Endodermal cell (in vitro differentiated cells): Measurements from ENCODE around the gene PIK3R4. TPM values are rescaled to one million over a fixed set of nuclear protein-coding genes. Genes with fewer than 3 reads are reported as not detected.

Experiments
- DNase-seq: peaks from one replicate; pipeline ENCODE4 v3.0.0-alpha.2; 2017
- H3K27ac ChIP-seq: 2 replicates; pipeline ENCODE4 v1.5.1; 2013; ENCODE audit warnings: mild to moderate bottlenecking, low read depth, low read length, moderate library complexity
- H3K27me3 ChIP-seq: 2 replicates; pipeline ENCODE4 v1.6.1; 2013; ENCODE audit warnings: mild to moderate bottlenecking, low read length, moderate library complexity; ENCODE audit not compliant: insufficient read depth, control insufficient read depth, poor library complexity, severe bottlenecking
- H3K36me3 ChIP-seq: 2 replicates; pipeline ENCODE4 v1.7.0; 2013; ENCODE audit warnings: mild to moderate bottlenecking, low read length, moderate library complexity; ENCODE audit not compliant: control insufficient read depth, insufficient read depth
- H3K4me1 ChIP-seq: one replicate; pipeline ENCODE4 v1.7.0; 2013; ENCODE audit warnings: low read length; ENCODE audit not compliant: control insufficient read depth, insufficient read depth
- H3K4me3 ChIP-seq: 2 replicates; pipeline ENCODE4 v1.5.1; 2013; ENCODE audit warnings: mild to moderate bottlenecking, low read length, moderate library complexity
- H3K9ac ChIP-seq: 2 replicates; pipeline ENCODE4 v1.6.1; 2013; ENCODE audit warnings: mild to moderate bottlenecking, low read length, moderate library complexity; ENCODE audit not compliant: poor library complexity, severe bottlenecking; ENCODE audit errors: extremely low read depth
- H3K9me3 ChIP-seq: 2 replicates; pipeline ENCODE4 v1.6.1; 2013; ENCODE audit warnings: mild to moderate bottlenecking, low read length, moderate library complexity; ENCODE audit not compliant: control insufficient read depth
- H3K27ac Mint-ChIP-seq: 2 replicates; pipeline ENCODE4 v1.8.0; 2020; ENCODE audit warnings: mixed read lengths
- H3K27me3 Mint-ChIP-seq: 2 replicates; pipeline ENCODE4 v1.8.0; 2021; ENCODE audit warnings: mild to moderate bottlenecking, mixed read lengths; ENCODE audit not compliant: insufficient read depth
- H3K36me3 Mint-ChIP-seq: 2 replicates; pipeline ENCODE4 v1.8.0; 2020; ENCODE audit warnings: low read depth, mixed read lengths
- H3K4me1 Mint-ChIP-seq: 2 replicates; pipeline ENCODE4 v1.8.0; 2020; ENCODE audit warnings: mixed read lengths
- H3K4me3 Mint-ChIP-seq: 2 replicates; pipeline ENCODE4 v1.8.0; 2020; ENCODE audit warnings: mild to moderate bottlenecking, moderate library complexity, mixed read lengths
- H3K9me3 Mint-ChIP-seq: 2 replicates; pipeline ENCODE4 v1.8.0; 2020; ENCODE audit warnings: mild to moderate bottlenecking, mixed read lengths
- WGBS, 2 experiments: methylation state at CpG; one replicate each; pipeline versions ENCODE4 v1.1.5 to v1.1.7; 2013; ENCODE audit warnings: missing lambda C conversion rate in 2 of 2, mixed read lengths in 1 of 2; ENCODE audit not compliant: insufficient coverage in 1 of 2, insufficient read length in 1 of 2; 5-methylcytosine and 5-hydroxymethylcytosine counted together
- total RNA-seq, 2 donors: library from RNA; stranded (reverse); fragmentation: NEBNext Ultra II Directional in 1 of 2; extraction: Animal tissue kit (Norgen Biotek cat#: 25700) in 1 of 2; gene quantifications; 2 replicates in 1 of 2; 3 replicates in 1 of 2; pipeline ENCODE4 v1.2.1, GENCODE V29; 2021
- TF ChIP-seq, protein P1 (sequence below): fragments of 200-600 bp; sonication (generic); conservative IDR thresholded peaks from 2 replicates; pipeline ENCODE4 v1.5.0; 2021; ENCODE audit warnings: antibody characterized with exemption, mild to moderate bottlenecking

PIK3R4 gene
- total RNA-seq, 2 donors from 2014 or later: 40.3 to 41.2 TPM

GRCh38 chr3:130640027-130640426, 106.6 kb downstream of the PIK3R4 start:
- 93 to 97% methylated on average over 2 of the region's 2 CpGs for WGBS, 2 experiments
- H3K36me3 Mint-ChIP-seq: no peaks in the 10 kb centered on the region
- H3K27ac Mint-ChIP-seq: no peak overlapping the region
- DNase-seq: no peak
- H3K27me3 Mint-ChIP-seq: no peaks in the 10 kb centered on the region
- H3K4me3 Mint-ChIP-seq: no peak overlapping the region
- no peaks in the 10 kb centered on the region for H3K4me1 ChIP-seq
- H3K4me1 Mint-ChIP-seq: no peaks in the 10 kb centered on the region
- H3K9ac ChIP-seq: no peak overlapping the region
- H3K9me3 ChIP-seq: no peaks in the 10 kb centered on the region
- no peaks in the 10 kb centered on the region for H3K27me3 ChIP-seq
- no peak overlapping the region for H3K27ac ChIP-seq
- H3K36me3 ChIP-seq: no peaks in the 10 kb centered on the region
- H3K9me3 Mint-ChIP-seq: no peaks in the 10 kb centered on the region
- H3K4me3 ChIP-seq: no peak overlapping the region
- TF ChIP-seq, protein P1, sequence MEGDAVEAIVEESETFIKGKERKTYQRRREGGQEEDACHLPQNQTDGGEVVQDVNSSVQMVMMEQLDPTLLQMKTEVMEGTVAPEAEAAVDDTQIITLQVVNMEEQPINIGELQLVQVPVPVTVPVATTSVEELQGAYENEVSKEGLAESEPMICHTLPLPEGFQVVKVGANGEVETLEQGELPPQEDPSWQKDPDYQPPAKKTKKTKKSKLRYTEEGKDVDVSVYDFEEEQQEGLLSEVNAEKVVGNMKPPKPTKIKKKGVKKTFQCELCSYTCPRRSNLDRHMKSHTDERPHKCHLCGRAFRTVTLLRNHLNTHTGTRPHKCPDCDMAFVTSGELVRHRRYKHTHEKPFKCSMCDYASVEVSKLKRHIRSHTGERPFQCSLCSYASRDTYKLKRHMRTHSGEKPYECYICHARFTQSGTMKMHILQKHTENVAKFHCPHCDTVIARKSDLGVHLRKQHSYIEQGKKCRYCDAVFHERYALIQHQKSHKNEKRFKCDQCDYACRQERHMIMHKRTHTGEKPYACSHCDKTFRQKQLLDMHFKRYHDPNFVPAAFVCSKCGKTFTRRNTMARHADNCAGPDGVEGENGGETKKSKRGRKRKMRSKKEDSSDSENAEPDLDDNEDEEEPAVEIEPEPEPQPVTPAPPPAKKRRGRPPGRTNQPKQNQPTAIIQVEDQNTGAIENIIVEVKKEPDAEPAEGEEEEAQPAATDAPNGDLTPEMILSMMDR: no peak

- Histone ChIP-seq H3K36me3 (no peaks in the 10 kb centered on the region), H3K9me3 (no peaks in the 10 kb centered on the region), H3K4me1 (no peaks in the 10 kb centered on the region), H3K4me3 (no peak overlapping the region), H3K27me3 (no peaks in the 10 kb centered on the region), H3K27ac (no peak overlapping the region), H3K9ac (no peak overlapping the region)
- H3K4me1 Mint-ChIP-seq: no peaks in the 10 kb centered on the region
- WGBS, 2 experiments: no CpG with 5 or more reads among the region's 1 CpG
- H3K27me3 Mint-ChIP-seq: no peaks in the 10 kb centered on the region
- TF ChIP-seq, protein P1: no peak
- H3K4me3 Mint-ChIP-seq: no peak overlapping the region
- no peak for DNase-seq
- H3K36me3 Mint-ChIP-seq: no peaks in the 10 kb centered on the region
- H3K9me3 Mint-ChIP-seq: no peaks in the 10 kb centered on the region
- H3K27ac Mint-ChIP-seq: no peak overlapping the region
Measured at GRCh38 chr3:130636480-130637234, 110.0 kb downstream of the PIK3R4 start.

DNA sequence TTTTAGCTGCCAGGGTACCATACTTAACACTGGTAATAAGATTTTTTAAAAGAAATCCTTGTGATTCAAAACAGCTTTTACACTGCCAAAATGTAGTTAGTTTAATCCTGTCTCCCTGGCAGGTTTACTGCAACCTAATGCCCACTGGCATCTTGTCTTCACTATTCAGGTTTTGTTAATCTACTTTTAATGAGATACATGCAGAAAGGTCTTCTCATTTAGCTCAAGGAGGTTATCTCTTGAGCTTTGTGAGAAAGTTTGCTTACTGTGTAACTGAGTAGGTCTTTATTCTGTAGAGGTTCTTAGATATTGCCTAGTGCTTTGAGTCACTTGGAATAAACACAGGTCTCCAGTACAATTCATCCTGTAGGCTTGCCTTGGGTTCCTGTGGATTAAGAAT, 110.7 kb downstream of the PIK3R4 start:
- Mint-ChIP-seq H3K9me3 (no peaks in the 10 kb centered on the region), H3K4me1 (no peaks in the 10 kb centered on the region), H3K36me3 (no peaks in the 10 kb centered on the region), H3K27ac (no peak overlapping the region), H3K4me3 (no peak overlapping the region), H3K27me3 (no peaks in the 10 kb centered on the region)
- DNase-seq: no peak
- TF ChIP-seq, protein P1: no peak
- Histone ChIP-seq H3K4me1 (no peaks in the 10 kb centered on the region), H3K4me3 (no peak overlapping the region), H3K36me3 (no peaks in the 10 kb centered on the region), H3K27ac (no peak overlapping the region), H3K9me3 (no peaks in the 10 kb centered on the region), H3K9ac (no peak overlapping the region), H3K27me3 (no peaks in the 10 kb centered on the region)
